Activated CD4-positive, CD25-positive, alpha-beta regulatory T cell (primary cell): ENCODE measurements around the gene DPYSL4.

Experiments
- DNase-seq, 4 experiments: peaks; one replicate each; lab custom pipeline; 2025; lab: John Stamatoyannopoulos, UW

Gene DPYSL4

GRCh38 chr10:132178672-132179545 is 7.8 kb upstream of the DPYSL4 start:
- no peak for DNase-seq

- no peak for DNase-seq
Observed at GRCh38 chr10:132179551-132180392, 7.0 kb upstream of the DPYSL4 start.

GRCh38 chr10:132180736-132181135 is 6.0 kb upstream of the DPYSL4 start:
- no peak for DNase-seq

GRCh38 chr10:132181691-132182425 is 4.9 kb upstream of the DPYSL4 start:
- no peak for DNase-seq

- DNase-seq, result no peak
Observed at GRCh38 chr10:132182591-132182990, 4.2 kb upstream of the DPYSL4 start.

GRCh38 chr10:132183046-132183445 is 3.7 kb upstream of the DPYSL4 start:
- DNase-seq, result no peak

- DNase-seq, result no peak
Observed at GRCh38 chr10:132184816-132185593, 1.7 kb upstream of the DPYSL4 start.

- DNase-seq, result peak in 2 of 4 experiments; percentile 21 to 24
Observed at GRCh38 chr10:132185601-132186487, 904 bp upstream of the DPYSL4 start.

GRCh38 chr10:132187430-132188138 is 836 bp downstream of the DPYSL4 start:
- DNase-seq, result no peak

GRCh38 chr10:132188331-132188730 is 1.6 kb downstream of the DPYSL4 start:
- DNase-seq, result no peak

GRCh38 chr10:132189016-132189415 is 2.3 kb downstream of the DPYSL4 start:
- DNase-seq, result no peak

GRCh38 chr10:132189810-132190422 is 3.2 kb downstream of the DPYSL4 start:
- DNase-seq, result no peak

- no peak for DNase-seq
Observed at GRCh38 chr10:132192076-132192975, 5.6 kb downstream of the DPYSL4 start.

GRCh38 chr10:132192991-132193665 is 6.4 kb downstream of the DPYSL4 start:
- no peak for DNase-seq

- no peak for DNase-seq
Observed at GRCh38 chr10:132193907-132194552, 7.3 kb downstream of the DPYSL4 start.

- DNase-seq, result no peak
Observed at GRCh38 chr10:132194726-132195125, 8.0 kb downstream of the DPYSL4 start.
